GM19351 (cell line): ENCODE results near the gene CFD.
A peak's percentile ranks its signal among the peaks of the same experiment; 100 is the strongest.
"Not testable (repeated sequence)": the region's sequence is repeated elsewhere in the genome, so short reads cannot be mapped to it uniquely, and the experiment has no call there.

ENCODE experiments used
- ATAC-seq: cut with Tn5 transposase; IDR thresholded peaks from one replicate; pipeline ENCODE4 v1.9.1; 2021; ENCODE audit warnings: mild to moderate bottlenecking, moderate library complexity; ENCODE audit not compliant: unreplicated experiment

Gene CFD

DNA sequence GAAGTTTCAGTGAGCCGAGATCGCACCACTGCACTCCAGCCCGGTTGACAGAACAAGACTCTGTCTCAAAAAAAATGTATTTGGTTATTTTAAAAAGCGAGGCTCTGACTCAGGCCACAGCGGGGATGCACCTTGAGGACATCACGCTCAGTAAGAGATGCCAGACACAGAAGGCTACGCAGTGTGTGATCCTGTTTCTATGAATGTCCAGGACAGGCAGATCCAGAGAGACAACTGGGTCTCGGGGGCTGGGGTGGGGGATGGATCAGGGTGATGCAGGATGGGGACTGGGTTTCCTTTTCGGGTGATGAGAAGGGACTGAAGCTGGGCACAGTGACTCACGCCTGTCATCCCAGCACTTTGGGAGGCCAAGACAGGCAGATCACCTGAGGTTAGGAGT is 28.1 kb downstream of the CFD start:
- no peak for ATAC-seq

DNA sequence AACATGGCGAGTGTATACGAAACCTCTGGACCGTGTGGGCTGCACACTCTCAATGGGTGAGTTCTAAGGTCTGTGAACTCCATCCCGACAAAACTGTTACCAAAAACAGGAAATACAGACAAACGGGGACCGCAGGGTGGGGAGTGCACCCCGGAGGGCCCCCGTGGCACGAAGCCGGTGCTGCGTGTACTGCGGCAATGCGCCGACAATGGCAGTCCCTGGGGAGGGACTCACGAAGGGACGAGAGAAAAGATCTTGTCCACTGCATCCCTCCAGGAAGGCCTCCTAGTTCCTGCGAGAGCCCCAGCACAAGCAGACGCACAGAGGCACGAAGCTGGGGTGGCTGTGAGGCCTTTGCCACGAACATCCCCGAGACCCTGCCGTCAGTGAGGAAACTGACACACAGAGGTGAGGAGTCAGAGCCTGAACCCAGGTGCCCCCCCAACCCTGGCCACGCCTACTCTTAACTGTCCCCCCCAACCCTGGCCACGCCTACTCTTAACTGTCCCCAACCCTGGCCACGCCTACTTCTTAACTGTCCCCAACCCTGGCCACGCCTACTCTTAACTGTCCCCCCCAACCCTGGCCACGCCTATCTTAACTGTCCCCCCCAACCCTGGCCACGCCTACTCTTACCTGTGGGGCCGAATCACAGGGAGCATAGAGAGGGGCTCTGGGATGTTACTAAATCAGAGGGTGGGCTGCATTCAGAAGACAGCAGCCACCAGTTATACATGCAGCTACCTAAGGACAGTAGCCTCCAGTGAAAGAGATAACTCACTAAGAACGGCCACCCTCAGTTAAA is 29.3 kb downstream of the CFD start:
- ATAC-seq = no peak

DNA sequence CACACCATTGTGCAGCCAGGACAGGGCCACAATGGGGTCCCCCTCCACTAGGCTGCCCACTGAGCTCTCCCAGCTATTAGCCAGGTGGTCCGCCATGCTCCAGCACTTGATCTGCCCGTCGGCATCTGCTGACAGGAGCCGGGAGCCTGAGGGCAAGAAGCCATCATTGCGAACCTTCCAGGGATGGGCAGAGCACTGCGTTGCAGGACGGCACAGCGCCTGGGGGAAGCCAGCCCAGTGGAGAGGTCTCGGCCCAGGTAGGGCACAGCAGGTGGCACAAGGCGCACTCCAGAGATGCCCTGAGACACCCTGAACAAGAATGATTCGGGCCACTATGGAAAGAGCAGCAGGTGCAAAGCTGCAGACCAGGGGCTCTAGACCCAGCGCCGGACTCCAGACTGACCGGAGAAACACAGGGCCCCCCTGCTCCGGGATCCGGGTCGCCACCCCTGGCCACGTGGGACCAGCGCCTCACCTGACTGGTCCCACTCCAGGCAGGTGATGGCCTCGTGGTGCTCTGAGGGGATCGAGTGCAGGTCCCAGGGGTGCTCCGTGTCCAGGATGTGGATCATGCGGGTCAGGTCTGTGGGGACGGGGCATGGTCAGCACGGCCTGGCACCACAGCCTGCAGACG is 30.3 kb downstream of the CFD start:
- no peak for ATAC-seq

DNA sequence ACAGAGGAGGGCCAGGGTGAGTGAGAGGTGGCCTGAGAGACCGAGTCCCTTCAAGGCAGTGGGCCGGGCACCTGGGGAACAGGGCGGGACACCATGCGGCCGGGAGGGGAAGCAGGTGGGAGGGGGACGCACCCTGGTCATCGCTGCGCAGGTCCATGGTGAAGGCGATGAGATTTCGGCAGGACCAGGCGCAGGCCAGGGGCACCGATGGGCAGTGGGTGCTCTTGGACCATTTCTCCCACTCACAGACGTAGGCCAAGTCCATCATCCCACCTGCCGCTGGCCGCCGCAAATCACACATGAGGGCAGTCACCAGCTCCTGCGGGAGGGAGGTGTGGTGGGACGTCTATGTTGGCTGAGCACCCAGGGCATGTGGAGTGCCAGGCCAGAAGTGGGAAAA is 31.4 kb downstream of the CFD start:
- no peak for ATAC-seq

DNA sequence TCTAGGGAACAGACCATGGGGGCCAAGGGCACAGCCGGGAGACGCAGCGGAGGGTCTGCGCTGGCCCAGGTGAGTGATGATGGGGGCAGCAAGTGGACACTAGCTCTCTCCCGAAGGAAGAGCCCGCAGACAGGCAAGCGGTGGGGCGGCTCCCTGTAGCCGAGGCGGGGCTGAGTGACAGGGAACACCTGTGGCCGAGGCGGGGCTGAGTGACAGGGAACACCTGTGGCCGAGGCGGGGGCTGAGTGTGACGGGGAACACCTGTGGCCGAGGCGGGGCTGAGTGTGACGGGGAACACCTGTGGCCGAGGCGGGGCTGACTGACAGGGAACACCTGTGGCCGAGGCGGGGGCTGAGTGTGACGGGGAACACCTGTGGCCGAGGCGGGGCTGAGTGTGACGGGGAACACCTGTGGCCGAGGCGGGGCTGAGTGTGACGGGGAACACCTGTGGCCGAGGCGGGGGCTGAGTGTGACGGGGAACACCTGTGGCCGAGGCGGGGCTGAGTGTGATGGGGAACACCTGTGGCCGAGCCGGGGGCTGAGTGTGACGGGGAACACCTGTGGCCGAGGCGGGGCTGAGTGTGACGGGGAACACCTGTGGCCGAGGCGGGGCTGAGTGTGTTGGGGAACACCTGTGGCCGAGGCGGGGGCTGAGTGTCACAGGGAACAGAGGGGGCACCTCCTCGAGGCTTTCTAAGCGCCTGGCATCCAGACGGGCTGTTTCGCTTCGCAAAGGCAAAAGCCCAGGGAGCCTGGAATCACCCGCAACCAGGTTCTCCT is 32.1 kb downstream of the CFD start:
- ATAC-seq = not testable (repeated sequence)

DNA sequence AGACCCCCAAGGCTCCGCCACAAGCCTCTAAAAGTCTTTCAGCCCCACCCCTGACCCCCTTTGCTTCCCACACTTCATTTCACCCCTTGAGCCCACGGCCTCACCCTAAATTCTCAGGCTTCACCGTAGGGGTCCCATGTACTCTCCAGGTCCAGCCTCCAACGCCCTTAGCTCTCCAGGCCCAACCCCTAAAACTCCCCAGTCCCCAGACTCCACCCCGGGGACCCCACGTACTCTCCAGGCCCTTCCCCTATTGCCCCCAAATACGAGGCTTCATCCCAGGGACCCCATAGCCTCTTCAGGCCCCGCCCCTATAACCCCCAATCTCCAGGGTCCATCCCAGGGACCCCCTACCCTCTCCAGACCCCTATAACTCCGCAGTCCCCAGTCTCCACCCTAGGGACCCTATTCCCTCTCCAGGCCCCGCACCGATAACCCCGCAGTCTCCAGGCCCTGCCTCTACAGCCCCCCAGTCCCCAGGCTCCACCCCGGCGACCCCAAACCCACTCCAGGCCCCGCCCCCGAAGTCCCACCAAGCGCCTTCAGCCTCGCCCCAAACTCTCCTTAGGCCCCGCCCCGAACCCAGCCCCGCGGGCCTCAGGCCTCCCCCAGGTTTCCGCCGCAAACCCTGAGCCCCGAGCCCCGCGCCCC is 32.9 kb downstream of the CFD start:
- ATAC-seq = no peak

DNA sequence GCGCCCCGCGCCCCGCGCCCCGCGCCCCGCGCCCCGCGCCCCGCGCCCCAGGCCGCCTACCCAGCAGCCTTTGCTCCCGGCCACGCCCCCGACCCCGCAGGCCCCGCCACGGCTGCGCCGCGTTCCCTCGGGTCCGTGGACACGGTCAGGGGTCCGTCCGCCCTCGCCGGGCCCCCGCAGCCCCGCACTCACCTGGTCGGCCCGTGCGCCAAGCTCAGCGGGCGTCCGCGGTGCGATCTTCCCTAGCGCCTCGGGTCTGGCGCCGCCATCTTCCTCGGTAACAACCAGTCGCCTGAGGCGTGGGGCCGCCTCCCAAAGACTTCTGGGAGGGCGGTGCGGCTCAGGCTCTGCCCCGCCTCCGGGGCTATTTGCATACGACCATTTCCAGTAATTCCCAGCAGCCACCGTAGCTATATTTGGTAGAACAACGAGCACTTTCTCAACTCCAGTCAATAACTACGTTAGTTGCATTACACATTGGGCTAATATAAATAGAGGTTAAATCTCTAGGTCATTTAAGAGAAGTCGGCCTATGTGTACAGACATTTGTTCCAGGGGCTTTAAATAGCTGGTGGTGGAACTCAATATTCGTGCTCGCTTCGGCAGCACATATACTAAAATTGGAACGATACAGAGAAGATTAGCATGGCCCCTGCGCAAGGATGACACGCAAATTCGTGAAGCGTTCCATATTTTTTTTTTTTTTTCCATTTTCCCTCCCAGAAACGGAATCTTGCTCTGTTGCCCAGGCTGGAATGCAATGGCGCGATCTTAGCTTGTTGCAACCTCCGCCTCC is 33.6 kb downstream of the CFD start, which contains the start of the genes MED16 and RNU6-9:
Gene MED16 (minus strand): TSS at position 294 of the 796 bp plus-strand sequence. CDS start 2,056 bp downstream, outside the sequence.
Gene RNU6-9 (plus strand): TSS at position 591 of the 796 bp plus-strand sequence.
- peak; percentile 85 for ATAC-seq

DNA sequence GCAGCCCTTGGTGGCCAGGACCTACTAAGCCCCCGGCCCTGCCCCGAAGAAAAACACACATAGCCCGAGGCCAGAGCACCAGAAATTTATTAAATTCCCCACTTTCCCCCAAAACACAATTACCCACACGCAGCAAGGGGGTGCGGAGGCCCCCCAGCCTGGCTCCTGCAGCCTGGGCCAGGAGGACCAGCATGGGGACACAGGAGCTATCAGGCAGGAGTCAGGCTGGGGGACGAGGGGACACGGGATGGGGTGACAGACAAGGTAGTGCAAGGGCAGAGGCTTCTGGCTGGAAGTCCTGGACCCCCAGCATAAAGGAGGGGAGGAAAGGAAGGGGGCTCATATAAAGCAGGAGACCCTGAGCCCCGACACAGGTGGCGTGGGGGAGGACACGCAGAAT is 37.0 kb downstream of the CFD start:
- no peak for ATAC-seq

DNA sequence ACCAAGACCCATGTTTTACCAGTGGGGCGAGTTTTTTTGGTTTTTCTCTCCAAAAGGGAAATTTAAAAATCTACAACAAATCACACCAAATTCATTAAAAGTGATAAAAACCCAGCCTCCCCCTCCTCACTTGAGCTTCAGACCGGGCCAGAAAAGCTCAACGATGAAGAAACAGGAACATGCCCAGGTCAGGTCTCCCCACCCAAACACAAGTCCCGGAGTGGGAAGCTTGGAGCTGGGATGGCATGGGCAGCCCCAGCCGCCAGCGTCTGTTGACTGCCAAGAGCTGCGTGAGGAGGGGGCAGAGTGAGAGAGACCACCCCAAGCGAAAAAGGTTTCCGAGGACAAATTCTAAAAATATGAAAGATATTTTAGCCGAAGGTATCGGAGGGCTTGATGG is 37.5 kb downstream of the CFD start:
- ATAC-seq = no peak

DNA sequence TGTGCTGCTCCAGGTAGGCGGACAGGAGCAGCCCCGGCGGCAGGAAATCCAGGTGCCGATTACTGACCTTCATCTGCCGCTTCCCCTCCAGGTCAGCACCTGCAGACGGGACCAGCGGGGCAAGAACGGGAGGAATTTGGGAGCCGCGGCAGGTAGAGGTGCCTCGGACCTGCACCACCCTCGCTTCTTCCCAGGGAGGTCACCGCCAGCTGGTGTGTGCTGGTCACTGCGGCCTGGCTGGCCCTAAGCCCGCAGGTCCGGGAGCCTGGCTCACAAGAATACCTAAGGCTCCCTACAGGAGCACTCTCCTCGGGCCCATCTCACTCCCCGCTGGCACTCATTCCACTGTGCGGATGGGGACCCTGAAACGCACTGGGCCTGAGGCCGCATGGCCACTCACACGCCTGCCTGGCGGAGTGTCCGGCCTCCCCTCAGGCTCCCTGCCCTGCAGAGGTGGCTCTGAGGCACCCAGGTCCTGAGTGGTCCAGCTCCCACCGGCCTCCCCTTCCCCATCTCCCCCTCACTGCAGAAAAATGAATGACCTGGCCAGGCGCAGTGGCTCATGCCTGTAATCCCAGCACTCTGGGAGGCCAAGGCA is 38.1 kb downstream of the CFD start:
- ATAC-seq = no peak

DNA sequence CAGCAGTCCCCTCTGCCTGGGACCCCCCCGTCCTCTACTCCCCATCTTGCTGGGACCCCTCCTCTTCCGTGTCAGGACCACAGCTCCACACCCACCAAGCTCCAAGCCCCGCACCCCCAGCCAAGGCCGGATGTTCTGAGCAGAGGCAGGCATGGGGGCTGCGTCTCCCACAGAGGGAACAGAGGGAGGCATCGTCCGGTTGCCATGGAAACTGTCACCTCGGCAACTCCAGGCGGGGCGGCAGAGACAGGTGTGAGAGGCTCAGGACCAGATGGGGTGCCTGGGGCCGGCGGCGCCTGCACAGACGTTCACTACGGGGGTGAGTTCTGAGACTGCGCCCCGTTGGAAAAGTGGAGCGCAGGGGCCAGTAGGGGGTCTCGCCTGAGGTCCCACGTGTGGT is 39.2 kb downstream of the CFD start:
- ATAC-seq = no peak

DNA sequence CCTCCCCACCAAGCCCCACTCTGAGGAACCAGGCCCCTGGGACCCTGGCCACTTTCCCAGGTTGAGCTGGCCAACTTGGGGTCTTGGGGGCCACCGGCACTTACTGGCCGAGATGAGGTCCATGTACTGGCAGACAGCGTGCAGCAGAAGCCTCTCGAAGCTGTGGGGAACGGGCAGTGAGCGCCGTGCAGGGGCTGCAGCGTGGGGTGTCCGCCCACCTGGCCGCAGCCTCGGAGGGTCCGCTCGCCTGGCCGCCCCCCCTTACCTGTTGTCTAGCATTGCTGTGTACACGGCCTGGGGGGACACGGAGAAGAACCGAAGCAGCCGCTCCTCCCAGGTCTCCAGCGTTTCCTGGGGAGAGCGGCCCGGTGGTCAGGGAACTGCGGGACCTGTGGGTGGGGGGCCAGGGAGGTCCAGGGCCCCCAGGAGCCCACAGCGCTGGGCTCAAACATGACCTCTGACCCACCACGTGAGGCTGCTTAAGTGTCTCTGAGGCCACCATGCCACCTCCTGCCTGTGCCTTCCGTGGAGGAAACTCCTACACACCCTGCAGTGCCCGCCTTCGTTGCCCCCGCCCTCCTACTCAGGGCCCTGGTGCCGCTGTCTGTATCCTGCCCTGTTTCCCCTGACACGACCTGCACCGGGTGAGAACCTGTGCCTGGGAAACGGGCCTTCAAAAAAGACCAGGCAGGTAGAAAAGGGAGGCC is 40.0 kb downstream of the CFD start:
- ATAC-seq = no peak

DNA sequence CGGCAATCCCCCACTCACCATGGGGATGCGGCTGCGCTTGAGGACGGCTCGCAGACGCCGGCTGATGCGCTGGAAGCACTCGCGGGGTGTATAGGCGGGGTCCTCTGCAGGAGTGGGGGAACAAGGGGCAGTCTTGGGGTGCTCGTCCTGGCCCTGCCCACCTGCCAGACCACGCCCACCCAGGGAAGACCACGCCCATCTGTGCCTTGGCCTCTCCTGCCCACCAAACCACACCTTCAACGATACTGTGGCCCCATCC is 40.5 kb downstream of the CFD start:
- no peak for ATAC-seq

DNA sequence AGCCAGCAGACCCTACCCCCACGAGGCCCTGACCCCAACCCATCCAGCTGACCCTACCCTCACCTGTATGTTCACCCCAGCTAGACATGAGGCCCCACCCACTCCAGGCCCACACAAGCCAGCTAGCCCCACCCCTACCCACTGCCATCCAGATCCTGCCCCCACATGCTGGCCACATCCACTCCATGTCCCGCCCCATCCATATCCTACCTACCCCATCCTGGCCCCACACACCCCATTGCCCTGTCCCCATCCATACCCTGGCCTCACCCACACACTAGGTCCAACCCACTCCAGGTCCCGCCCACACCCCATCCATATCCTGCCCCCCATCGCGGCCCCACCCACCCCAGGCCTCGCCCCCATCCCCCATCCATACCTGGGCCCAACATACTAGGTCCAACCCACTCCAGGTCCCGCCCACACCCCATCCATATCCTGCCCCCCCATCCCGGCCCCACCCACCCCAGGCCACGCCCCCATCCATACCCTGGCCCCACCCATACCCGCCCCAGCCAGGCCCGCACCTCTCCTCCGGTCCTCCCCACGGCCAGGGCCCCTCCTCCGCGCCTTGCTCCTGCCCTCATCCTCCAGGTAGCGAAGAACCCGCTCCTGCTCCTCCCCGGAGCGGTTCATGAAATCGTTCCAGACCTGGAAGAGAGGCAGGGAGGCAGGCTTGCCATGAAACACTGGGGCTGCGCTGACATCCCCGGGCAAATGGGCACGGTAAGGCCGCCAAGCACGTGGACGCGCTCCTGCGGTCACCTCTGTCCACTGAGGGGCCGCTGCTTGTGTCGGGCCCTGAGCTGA is 41.0 kb downstream of the CFD start:
- ATAC-seq = no peak

DNA sequence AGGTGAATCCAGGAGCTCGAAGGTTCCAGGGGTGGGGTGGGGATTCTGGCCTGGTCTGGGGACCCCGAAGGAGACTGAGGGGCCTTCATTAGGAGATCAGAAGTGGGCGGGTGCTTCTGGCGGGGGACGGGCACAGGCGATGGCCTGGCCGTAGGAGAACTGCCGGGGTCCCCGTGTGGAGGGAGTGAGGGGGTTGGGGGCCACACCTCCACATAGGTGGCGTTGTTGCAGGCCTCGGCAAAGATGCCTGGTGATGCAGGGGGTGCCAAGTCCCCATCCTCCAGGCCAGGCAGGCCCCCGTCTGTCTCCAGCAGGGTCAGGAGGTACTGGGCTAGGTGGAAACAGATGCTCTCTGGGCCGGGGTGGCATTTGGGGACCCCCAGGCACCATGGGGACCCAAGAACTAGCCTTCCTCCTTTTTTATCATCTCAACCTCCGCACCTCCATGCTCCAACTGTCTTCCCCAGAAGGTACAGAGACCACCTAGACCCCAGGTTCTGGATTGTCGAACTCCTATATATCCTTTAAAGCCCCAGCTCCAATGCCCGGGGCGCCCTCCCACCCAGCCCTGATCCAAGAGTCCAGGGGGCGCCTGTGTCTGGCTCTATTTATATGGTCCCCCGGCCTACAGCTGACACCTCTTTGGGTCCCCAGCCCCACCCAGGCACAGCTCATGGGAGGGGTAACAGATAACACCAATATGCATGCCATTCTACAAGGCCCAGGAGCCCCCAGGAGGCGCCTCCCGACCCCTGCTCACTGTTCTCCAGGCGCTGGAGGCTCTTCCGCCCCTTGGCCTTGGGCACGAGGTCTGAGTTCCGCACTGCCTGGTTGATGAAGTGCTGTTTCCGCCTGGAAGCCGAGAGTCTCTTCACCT is 42.0 kb downstream of the CFD start:
- ATAC-seq = no peak

DNA sequence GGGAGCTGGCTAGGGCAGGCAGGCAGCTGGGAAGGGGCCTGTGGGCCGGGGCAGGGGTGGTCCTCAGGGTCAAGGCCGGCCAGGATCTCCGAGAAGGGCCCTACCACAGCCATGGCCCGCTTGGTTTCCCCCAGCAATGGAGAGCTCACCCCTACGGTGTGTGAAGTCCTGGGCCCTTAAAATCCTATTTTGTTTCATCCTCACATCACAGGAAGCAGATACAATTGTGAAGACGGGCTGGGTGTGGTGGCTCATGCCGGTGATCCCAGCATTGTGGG is 42.6 kb downstream of the CFD start:
- no peak for ATAC-seq

DNA sequence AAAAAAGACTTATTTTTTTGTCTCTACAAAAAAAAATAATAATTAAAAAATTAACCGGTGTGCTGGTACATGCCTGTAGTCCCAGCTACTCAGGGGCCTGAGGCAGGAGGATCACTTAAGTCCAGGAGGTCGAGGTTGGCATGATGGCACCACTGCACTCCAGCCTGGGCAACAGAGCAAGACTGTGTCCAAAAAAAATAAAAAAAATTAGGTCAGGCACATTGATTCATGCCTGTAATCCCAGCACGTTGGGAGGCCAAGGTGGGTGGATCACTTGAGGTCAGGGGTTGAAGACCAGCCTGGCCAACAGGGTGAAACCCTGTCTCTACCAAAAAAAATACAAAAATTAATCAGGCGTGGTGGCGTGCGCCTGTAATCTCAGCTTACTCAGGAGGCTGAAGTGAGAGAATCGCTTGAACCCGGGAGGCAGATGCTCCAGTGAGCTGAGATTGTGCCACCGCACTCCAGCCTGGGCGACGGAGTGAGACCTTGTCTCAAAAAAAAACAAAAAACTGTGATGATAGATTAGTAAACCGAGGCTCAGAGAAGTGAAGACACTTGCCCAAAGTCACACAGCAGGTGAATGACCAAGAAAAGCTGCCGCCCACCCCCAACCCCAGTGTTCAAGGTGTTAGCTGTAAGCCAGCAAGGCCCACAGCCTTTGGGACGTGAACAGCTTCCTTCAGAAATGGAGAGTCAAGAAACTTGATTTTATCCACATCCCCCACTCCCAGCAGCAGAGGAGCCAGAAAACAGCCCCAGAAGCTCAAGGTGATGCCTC is 43.2 kb downstream of the CFD start:
- ATAC-seq = no peak
